ENCODE results near the gene S1PR3.

S1PR3 gene

DNA sequence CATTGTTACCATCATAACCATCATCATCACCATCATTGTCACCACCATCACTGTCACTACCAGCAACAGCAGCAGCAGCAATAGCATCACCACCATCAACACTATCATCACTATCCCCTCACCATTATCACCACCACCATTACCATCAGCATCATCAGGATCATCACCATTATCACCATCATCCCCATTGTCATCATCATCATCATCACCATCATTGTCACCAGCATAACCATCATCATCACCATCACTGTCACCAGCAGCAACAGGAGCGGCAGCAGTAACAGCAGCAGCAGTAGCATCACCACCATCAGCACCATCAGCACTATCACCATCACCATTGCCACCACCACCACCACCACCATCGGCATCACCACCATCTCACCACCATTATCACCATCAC, 48.4 kb downstream of the S1PR3 start:
- DNase-seq: no peak

DNA sequence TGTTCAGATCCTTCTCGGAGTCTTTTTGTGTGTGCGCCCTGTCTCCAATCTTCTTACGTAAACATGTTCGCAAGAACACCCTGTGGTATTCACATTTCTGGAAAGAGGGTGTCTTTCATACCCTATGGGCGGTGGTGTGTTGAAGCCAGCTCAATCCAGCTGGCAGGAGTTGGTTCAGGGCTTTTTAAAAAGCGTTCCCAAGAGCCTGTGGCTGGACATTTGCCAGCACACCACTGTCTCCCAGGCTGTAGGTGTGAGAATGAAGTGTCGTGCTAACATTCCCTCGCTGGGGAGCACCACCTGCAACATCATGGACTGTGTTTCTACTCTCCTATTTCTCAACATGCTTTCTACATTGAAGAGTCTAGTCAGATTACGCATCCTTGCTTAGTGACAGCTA, 51.7 kb downstream of the S1PR3 start:
- DNase-seq: no peak

DNA sequence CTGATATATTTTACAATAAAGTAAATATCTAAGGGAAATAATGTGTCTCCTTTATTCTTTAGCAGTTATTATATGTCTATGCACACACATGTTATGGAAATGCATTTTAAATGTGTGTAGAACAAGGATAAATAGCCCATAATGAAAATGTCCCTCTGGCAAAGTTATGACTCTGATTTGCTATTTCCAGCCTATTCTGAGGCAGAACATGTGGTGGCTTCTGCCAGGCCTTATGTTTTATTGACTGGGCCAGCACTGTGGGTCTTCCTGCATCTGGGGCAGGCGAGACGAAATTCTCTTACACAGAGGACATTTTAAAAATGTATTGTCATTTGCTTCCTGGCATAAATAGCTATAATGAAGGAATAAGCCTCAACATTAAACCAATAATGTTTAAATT, 52.8 kb downstream of the S1PR3 start:
- no peak for DNase-seq

DNA sequence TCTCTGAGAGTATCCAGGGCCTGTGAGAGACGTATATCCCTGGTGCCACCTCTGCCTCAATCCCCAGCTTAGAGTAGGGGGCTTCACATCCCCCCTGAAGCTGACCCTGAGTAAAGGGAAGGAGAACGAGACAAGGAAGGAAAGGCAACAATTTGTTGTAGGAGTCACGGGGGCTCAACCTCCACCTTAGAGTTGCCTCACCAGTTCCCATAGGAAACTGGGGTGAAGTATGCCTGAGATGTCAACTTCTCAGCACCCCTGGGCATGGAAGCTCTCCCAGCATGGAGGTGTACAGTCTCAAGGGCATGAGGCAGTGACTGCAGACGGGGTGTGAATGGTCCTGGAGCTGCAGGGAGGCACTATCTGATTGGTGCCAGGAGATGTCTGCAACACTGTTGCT, 53.6 kb downstream of the S1PR3 start:
- no peak for DNase-seq

DNA sequence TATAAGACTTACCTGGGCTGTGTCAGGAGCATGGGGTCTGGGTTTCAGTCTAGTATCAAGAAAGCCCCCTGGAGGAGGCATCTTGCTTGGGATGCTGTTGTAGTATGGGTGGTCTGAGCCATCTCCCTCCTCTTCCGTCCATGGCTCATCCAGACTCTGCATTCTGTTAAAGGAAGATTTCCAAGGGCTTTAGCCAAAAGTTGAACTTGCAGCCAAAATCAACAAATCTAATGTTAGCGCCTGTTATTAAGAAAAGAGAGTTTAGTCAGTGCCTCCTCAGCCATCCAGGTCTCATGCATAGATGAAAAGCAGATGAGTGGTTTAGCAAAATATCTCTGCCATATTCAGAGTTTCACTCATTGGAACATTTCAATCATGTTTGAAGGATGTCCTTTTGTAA, 55.6 kb downstream of the S1PR3 start:
- DNase-seq: no peak

DNA sequence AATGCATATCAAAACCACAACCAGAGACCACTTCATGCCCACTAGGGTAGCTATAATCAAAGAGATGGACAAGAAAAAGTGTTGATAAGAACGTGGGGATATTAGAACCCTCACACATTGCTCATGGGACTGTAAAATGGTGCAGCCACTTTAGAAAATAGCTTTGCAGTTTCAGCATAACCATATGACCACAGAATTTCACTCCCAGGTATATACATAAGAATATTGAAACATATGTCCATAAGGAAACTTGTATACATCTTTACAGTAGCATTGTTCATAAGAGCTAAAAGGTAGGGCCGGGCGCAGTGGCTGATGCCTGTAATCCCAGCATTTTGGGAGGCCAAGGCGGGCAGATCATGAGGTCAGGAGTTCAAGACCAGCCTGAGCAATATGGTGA, 56.4 kb downstream of the S1PR3 start:
- DNase-seq: no peak

DNA sequence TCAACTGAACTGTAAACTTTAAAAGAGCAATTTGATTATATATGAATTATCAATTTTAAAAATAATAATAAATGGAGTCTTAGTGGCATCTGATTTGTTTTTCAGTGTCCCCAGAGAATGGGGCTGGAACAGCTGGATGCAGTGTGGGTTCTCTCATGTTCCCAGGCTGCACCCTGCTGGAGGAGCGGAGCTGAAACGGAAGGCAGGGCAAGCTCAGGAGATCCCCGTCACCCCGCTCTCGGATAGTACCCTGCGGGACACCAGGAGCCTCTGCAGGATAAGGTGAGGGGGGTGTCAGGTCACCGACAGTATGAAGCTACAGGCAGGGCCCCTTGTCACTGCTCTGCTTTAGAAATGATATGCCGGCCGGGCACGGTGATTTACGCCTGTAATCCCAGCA, 57.3 kb downstream of the S1PR3 start:
- DNase-seq: no peak

DNA sequence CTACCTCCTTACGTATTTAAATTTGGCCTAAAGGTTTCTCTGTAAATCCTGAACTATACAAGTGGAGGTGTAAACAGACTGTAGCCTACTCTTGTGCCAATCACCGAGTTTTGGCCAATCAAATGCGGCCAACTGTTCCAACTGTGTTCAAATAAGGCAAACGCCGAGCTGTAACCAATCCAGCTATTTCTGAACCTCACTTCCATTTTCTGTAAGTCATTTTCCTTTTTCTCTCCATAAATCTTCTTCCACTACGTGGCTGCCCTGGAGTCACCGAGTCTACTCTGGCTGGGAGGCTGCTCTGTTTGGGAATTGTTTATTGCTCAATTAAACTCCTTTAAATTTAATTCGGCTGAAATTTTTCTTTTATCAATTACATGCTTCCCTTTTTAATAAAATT, 58.4 kb downstream of the S1PR3 start:
- DNase-seq: no peak

DNA sequence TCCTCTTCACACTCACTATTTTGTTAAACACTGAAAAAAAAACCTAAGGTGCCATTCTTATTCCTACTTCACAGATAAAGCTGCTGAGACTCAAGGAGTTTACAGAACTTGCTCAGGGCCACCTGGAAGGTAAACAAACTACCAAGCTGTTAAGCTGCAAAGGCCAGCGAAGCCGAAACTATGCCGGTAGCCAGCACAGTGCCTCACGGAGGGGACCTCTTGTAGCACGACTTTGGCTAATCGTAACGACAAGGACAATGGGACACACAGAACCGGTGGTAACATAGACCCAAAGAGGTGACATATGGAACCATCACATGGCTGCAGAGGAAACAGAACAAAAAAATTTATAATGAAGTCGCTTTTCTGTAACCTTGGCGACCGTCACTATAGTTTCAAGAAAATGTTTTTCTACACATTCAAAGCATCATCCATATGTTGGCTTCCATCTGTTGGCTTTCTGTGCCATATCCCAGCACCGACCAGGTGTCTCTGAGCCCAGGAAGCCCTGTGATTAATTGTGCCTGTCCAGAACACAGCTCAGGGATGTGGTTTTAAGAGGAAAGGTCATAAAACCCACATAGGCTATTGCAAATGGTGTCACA, 60.3 kb downstream of the S1PR3 start:
- no peak for DNase-seq

DNA sequence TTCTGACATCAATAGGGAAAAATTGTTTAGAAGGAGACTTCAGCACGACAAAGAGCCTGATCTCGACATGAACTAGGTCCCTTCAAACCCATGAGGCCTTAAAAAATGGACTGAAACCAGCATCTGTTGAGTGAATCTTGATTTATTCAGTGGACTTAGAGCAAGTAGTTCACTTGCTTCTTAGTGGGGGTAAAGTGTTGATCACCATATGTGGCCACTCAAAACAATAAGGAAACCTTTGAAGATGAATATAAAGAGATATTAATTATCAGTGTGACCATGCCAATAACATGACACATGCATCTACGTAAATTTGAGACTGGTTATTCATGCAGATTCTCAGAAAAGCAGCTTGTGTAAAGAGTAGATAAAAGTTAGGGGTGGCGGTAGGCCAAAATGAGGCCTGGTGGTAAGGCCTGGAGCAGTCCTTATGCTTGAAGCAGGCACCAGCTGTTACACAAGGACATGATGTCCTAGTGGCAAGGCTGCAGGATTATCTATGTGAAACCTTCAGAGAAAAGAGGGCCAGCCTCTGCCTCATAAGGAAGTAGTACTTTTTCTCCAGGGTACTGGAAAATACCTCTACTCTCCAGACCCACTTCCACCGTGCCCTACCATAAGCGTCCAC, 61.3 kb downstream of the S1PR3 start:
- DNase-seq: no peak

DNA sequence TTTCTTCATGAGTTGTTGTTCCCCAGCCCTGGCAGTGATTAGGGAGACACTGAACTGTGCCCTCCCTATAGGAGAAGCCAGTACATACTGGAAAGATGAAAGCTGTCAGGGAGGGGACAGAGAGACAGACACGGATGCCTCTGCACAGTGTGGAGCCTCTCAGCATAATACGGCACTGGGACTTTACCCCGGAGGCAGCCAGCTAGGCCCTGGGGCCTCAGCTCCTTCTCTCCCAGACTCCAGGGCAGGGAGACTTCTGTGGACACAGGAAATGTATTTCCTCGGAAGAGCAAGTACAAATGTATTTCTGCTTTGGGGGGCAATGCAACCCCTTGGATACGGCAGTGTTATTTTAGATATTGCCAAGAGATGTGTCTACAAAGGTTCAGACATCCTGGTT, 62.0 kb downstream of the S1PR3 start:
- no peak for DNase-seq
